DMS79 treated with DMSO at 0.1 percent for 48 hours (cell line): Measurements from ENCODE around the gene ODC1.
"Not testable (repeated sequence)": the region's sequence is repeated elsewhere in the genome, so short reads cannot be mapped to it uniquely, and the experiment has no call there.

ENCODE experiments used
- DNase-seq: peaks from one replicate; lab custom pipeline; 2025; lab: John Stamatoyannopoulos, UW

ODC1 gene

DNA sequence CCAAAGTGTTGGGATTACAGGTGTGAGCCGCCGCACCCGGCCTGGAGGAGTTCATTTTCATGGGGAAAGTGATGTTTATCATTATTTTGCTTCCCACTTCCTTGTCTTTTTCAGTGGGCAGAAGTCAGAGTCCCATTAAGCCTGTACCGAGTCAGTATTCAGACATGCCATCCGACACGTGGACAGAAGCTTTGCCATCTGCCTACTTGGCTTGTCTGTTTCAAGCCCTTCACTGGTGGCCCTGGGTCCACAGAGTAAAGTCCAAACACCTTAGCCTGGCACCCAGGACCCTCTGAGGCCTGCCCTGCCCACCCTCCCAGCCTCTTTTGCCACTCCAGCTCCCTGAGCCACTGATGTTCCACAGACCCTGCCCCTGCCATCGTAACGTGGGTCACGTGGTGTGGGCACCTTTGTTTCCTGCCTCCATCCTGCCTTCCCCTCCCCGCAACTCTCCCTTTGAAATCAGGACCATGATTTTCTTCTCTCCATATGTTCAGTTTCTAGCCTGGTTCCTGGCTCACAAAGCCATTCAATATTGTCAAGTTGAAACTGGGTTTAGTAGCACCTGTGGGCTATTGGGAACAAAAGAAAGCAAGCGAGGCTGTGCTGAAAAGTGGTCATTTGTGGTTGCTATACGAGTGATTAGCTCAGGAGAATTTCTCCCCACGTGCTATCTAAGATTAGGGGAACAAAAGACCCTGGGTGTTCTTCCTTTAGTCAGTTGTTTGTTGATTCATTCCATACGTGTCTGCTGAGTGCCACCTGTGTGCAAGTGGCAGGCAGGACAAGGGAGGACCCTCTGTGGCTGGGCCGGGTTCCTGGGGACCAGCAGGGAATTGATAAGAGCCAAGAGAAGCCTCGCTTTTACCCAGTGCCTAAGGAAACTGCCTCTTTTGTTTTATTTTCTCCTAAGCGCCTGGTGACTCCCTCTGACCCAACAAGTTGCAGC lies 5.1 kb upstream of the ODC1 start:
- DNase-seq, result no peak

DNA sequence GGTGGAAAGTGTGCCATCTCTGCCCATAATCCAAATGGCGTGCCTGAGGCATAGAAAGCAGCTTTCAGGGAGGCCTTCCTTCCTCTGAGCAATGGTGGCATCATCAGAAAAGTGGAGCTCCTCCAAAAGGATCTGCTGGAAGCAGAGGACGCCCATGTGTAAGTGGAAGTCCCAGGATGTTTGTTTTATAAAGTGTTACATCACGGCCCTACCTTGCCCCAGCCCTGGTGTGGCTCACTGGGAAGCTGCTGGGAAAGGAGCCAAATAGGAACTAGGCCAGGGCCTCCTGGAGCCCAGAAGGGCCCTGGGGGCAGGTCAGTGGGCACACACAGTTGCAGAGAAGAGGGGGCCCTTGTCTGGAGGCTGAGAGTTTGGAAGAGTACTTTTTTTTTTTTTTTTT lies 4.2 kb upstream of the ODC1 start:
- peak; percentile 56 for DNase-seq

DNA sequence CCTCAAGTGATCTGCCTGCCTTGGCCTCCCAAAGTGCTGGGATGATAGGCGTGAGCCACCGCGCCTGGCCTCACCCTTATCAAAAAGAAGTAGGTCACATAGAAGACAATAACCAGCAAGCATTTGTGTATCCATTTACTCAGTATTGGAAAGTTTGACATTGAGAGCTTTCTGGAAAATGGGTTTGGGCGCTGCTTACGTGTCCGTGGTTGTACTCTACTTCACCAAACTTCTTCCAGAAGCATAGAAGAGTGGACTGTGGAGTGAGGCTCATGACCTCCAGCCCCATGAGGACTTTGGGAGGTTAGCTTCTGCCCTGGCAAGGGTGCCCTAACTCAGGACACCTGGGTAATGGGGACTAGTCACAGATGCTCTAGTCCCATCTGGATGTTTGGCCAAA lies 3.7 kb upstream of the ODC1 start:
- DNase-seq, result no peak

DNA sequence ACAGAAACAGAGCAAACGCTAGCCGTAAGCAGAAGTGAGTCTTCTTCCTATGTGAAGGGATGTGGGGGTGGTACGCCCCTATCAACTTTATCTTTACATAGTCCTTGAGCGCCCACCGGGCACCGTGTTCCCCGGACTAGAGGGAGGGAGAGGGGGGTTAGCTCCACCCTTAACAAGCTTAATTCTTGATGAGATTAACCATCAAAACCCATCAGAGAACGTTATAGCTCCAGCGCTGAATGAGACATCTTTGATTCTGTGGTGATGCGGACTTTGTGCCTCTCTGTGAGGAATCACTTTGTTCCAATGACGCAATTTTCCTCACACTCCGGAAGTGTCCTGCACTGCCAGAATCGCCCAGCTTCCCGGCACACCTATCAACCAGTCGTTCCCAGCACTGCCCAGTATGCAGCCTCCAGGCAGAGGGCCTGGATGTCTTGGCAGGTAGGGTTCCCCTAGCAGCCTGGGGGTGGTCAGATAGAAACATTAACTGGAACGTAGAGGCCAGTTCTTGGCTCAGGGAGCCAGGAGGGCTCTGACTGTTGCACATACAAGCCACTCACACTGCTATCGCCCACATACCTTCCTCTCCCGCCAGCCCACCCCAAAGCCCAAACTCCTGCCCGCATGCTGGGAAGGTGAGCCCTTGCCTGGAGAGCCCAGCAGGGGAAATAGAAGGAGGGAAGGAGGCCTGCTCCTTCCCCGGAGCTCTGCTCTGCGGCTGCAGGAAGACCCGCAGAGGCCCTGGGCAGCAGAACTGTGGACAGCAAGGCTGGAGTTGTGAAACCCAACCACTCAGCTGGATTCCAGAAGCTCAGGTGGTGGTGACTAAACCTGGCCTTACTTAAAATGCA lies 1.9 kb upstream of the ODC1 start:
- no peak for DNase-seq

DNA sequence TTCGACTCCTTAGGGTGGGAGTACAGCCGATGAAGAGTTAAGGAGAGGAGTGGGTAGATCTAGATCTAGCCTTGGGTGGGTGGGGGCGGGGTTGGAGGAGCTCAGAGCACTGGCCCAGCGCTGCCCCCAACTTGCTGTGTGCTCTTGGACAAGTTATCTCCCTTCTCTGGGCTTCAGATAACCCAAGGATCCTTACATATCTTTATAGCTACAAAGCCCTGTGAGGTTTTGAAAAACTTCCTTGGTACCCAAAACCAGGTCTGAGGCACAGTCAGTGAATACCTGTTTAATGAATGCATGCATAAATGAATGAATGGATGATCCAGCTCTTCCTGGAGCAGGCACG lies 1.3 kb upstream of the ODC1 start:
- no peak for DNase-seq

DNA sequence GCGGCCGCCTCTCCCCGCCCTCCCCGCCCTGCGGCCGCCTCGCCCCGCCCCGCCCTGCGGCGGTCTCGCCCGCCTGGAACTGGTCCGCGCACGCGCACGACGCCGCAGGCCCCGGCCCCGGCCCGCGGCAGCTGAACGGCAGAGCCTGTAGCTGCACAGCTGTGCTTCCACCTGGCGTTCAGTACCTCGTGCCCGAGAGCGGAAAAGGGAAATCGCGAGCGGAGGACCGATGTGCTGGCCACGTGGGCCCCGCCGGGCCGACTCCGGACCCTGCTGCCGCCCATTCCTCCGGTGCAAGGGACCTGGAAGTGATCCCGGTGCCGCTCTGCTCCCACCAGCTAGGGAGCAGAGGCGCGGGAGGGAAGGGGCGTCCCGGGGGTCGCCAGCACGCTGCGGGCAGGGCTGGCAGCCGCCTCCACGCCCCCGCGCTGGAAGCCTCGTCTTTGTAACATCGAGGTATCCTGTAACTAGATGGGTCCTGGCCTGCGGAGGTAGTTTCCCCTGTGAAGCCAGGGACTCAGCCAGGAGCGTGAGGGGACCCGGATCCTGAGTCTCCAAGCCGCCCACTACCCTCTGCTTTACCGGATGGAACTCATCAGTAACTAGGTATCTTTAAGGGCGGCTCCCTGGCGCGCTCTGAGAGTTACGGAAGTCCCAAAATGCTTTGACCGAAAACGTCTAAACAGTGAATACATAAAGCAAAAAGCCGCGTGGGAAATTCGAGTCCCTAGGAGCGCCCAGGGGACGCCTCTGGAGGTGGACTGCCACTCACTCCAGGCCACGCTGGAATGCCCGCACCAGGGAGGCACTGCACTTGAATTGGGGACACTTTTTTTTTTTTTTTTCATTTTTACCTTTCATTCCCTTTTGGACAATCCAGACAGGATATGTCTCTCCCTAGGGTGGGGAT lies 704 bp upstream of the ODC1 start:
- peak; percentile 91 for DNase-seq

DNA sequence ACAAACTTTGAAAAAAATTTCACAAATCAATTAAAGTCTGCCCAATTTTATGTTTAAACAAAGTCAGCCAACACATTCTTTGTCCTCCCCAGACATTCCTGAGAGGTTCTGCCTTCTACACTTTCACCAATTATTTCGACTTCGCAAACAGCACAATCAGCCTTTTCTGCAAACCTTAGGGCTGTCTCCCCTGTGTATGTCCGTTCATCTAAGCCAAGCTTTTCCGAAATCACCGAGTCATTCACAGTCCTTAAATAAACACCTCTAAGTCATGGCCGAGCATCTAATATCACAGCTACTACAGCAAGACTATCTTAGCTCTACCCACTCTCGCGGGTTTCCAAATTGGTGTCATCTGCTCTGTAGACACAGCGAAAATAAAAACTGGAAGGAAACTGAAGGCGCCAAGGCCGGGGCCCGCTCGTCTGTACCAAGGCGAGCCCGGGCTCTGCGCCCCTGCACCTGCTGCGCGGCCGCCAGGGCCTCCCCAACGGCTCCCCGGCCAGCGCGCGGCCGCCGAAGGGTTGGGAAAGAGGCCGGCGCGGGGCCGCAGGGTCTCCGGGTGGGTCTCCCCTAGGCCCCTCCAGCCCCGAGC lies 730 bp downstream of the ODC1 start:
- peak; percentile 20 for DNase-seq

DNA sequence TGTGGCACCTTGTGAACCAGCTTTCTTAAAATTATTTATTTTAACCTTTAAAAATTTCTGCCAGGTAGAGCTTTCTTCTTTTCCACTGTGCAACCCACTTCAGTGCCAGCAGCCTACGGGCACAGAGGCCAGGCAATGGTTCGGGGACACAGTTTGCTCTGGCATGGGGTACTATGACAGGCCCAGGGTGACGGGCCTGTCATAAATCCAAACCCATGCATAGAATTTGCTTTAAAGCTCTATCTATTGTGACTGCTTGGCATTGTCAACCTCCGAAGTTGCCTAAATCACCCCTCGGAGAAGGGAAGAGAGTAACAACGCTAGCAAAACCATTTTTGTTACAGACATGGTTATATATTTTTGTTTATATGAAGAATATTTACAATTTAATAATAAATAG lies 1.5 kb downstream of the ODC1 start:
- DNase-seq, result no peak

DNA sequence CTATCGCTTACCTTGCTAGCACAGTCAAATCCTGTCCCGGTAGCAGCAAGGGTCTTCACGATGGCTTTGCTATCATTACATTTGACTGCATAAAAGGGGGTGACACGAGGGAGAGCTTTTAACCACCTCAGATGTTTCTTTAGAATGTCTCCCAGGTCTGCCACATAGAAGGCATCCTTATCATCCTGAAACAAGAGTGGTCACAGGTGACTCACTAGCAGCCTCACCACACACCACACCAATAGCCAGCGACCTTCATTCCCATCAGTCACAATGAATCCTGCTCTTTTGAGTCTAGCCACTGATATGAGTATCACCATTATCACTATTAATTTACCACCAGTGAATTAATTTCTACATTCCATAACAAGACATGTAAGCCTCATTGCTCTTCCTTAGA lies 3.7 kb downstream of the ODC1 start:
- DNase-seq, result no peak

DNA sequence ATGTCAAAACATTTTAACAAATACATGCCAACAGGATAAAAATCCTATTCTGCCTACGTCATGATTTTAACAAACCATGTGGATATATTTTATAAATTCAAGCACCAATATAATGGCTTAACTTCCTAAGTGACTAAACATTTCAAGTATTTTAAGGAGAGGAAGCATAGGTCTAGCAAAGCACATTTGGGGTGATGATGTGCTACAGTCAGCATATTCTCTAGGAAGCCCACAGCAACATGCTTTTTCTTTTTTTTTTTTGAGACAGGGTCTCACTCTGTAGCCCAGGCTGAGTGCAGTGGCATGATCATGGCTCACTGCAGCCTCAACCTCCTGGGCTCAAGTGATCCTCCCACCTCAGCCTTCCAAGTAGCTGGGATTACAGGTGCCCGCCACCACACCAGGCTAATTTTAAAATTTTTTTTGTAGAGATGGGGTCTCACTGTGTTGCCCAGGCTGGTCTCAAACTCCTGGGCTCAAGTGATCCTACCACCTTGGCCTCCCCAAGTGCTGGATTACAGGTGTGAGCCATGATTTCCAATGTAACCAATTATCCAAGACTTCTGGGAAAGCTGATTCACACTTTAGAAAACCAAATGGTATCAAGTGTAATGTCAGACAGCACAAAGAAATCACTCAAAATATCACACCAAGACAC lies 5.5 kb downstream of the ODC1 start:
- not testable (repeated sequence) for DNase-seq

DNA sequence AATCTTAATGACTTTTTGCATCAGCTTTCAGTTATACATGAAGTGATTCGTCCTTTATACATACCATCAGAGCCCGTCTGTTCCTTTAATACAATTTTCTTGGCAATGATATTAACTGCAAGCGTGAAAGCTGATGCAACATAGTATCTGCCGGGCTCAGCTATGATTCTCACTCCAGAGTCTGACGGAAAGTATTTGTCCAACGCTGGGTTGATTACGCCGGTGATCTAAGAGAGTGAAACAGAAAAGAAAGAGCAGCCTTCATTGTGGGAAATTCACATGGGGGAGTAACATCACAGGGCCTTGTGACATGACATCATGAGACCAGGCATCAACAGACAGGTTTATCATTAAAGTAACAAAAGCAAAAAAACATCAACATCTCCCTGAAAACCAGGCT lies 6.2 kb downstream of the ODC1 start:
- no peak for DNase-seq

DNA sequence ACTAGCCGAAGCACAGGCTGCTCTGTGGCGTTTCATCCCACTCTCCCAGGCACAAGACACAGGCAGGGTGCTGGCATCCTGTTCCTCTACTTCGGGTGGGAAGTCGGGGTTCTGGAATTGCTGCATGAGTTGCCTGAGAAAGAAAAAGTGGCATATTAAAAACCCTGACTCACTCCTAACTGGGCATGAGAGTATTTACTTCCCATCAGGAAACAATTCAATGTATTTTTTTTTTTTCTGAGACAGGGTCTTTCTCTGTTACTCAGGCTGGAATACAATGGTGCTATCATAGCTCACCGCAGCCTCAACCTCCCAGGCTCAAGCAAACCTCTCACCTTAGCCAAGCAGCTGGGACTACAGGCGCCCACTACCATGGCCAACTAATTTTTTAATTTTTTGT lies 7.4 kb downstream of the ODC1 start:
- DNase-seq, result no peak

DNA sequence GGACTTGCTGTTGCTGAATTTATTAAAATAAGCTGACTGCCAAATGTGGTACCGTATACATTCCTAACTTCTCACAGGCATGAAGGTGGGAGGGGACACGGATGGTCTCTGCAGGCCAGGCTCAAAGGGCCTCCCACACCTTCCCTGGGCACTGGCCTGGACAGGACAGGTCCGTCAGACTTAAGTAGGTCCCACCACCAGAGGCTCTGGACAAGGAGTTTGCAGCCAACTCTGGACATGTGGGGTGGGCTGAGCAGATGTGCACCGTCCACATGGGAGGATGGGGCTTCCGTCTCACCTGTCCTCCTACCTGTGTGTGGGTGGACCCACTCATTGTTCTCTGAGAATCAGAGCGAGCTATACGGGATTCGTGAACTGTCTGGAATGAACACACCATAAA lies 8.2 kb downstream of the ODC1 start:
- no peak for DNase-seq

DNA sequence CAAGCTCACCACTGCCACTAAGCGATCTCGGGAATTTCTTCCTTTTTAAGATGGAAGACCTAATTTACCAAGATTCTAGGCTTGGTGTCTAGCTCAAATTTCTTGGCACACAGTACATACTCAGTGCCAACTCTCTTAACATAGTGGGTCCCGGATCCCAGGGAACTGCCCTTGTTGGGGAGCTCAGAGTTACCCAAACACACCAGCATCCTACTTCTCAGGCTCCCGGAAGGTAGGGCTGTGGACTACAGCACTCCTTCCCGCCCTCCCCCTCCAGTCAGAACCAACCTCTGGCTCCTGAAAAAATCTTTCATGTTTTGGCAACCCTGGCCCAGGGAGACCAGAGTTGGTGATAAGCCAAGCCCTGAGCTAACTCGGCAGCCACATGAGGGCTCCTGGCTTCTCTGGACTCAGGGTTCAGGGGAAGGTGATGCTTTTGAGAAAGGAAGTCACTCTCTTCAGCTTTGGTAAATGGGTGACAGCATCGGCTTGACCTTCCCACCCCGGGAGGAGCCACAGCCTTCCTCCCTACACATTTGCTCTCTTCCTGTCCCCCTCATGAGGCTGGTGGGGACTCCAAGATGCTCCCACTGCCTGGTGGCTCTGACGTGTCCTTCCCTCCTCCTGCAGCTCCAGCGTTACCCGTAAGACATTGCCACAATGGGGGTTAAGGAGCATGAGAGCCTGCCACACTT lies 8.8 kb downstream of the ODC1 start:
- DNase-seq, result no peak

DNA sequence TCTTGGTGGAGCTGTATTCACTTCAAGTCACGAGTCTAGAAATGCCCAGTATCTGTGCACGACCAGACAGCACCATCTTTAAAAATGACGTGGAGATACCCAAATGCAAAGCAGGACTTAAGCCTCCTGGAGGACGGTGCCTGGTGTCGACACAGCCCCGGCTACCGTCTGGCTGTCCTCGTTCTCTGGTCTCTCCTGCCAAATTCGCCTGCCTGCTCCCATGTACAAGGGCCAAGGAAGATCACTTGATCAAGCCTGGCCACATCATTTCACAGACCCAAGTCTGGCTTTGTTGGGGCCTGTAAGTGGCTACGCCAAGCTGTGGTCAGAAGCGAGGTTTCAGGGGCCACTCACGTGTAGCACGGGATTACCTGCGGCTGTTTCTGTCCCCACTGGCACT lies 9.4 kb downstream of the ODC1 start:
- DNase-seq, result no peak

DNA sequence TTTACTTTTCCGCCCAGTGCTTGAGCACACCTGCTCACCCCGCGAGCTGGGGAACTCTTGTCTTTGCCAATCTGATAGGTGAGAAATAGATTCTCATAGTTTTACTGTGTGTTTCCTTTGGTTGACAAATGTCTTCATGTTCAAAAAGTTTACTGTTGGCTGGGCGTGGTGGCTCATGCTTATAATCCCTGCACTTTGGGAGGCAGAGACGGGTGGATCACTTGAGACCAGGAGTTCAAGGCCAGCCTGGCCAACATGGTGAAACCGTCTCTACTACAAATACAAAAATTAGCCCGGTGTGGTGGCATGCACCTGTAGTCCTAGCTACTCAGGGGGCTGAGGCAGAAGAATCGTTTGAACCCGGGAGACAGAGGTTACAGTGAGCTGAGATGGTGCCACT lies 10.3 kb downstream of the ODC1 start:
- no peak for DNase-seq

DNA sequence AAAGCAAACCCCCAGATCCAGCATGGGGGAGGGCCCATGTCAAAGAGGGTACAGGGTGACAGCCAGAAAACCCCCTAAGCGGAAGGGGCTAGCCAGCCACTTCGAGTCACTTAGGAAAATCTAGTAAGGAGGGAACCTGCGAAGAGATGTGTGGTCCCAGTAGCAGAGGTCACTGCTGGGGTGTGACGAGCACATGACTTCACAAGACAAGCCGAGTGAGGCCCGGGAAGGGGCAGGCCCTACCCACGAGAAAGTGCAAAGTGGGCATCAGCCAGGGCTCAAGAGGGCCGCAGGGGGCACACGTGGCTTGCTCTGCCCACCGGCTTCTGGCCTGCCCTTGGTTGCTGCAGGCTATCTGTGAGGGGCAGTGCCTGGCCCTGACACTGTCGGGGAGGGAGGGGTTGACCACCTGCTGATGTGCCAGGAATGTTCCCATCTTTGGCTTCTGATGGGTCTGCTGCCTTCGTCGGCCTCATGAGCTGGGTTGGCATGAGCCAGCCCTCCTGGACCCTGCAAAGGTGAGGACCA lies 11.5 kb downstream of the ODC1 start:
- DNase-seq, result no peak

DNA sequence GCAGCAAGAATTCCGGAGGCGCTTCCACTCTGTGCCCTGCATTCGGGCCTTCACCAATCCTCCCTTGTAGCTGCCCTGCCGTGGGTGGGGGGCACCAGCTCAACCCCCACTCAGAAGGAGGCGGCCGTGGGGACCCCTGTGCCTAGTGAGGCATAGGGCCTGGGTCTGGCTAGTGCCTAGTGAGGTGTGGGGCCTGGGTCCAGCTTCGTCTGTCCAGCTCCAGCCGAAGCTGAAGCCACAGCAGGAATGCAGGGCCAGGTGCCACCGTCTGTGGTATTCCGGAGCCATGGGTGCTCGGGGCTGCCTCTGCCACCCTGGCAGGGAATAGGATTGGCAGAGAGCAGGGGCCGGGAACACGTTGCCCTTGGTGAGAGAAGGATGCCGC lies 12.3 kb downstream of the ODC1 start:
- DNase-seq, result no peak

DNA sequence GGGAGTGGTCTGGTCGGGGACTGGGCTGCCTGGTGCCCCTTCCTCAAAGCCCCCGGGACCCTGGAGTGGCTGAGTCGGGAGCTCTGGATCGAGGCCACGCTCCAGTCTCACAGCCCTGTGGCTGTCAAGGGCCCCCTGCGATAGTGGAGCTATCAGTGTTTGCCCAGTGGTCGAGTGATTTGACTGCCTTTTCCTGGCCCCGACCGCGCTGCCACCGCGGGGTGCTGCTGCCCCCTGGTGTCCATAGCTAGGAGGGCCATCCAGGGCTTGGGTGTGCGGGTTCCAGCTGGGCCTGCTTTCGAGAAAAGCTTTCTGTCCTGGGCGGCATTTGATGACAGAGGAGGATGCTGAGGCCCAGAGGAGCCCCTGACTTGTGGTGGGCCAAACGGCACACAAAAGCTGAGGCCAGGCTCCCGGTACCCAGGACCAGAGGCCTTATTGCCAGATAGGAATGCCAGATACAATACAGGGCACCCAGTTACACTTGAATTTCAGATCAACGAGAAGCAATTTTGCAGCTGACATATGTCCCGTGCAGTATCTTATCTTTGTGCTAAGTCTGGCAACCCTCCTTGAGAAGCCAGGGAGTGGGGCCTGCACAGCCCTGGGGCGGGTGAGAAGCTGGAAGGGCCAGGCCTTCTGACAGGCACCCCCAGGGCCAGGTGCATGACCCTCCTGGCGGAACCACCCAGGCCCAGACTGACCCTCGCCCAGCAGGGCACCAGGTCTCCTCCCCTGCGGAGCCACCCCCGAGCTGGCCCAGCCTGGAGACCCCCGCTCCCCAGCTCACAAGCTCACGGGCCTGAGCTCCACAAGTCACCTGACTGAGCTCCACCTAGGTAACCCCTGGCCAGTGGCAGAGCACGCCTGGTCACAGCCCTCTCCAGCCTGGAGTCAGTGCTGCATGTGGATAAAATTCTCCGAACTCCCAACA lies 13.0 kb downstream of the ODC1 start:
- peak; percentile 64 for DNase-seq
